Measurements from ENCODE around the gene MYBPC2.

The MYBPC2 gene

DNA sequence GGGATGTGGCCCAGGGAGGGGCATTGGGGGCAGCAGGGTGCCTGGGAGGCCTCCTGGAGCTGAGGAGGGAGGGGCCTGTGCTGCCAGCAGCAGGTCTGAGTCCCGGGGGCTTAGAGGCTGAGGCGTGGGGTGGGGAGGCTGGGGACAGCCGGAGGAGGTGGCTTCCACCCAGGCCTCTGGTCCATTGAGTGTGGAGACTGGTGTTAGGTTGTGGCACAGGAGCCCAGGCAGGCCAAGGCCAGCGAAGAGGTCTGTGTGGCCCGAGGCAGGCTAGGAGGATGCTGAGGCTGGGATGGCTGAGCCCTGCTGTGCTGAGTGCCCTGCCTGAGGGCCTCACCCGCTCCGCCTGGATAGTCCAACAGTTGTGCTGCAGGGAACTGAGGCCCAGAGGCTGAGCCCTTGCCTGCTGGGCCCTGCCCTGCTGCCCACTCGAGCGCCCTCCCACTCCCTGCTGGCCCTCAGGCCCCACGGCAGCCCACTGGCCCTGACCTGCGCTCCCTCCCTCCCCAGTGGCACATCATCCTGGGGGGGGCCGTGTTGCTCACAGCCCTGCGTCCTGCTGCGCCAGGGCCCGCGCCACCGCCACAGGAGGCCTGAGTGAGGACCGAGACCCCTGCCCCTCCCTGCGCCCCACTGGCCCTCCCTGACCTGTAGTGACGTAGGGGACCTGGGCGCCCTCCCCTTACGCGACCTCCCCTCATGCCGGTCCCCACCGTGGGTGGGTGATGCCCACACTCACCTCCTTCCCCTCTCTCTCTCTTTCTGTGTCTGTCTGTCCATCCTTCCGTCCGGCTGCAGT is 48.9 kb downstream of the MYBPC2 start:
- no peak for DNase-seq (ENCODE audit: low spot score)

DNA sequence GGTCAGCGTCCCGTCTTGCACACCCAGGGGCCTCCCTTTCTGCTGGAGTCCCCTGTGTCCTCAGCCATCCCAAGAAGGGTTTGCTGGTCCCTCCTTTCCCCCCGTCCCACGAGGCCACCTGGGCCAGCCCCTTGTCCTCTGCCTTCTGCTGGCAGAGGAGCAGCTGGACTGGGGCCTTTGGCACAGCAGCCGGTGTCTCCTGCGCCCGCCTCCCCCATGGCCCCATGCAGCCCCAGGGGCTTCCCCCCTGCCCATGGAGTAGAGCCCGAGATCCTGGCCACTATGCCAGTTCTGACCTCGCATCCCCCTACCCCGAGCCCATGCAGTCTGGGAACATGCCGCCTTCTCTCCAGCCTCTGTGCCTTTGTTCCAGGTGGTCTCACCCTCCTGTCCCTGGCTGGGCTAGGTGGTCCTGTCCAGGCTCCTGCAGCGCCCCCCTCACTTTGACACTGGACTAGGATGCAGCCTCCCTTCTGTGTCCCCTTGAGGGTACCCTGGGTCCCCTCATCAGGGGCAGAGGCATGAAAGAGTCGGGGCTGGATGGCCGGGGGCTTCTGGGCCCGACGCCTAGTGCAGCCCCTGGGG is 49.7 kb downstream of the MYBPC2 start:
- no peak for DNase-seq (ENCODE audit: low spot score)

DNA sequence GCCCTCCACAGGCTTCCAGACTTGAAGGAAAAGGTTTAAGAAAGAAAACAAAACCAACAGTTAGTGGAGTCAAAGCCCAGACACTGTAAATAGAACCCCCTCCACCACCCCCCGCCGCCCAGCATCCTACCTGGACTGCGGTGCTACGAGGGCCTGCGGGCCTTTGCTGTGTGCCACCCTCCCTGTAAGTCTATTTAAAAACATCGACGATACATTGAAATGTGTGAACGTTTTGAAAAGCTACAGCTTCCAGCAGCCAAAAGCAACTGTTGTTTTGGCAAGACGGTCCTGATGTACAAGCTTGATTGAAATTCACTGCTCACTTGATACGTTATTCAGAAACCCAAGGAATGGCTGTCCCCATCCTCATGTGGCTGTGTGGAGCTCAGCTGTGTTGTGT is 50.2 kb downstream of the MYBPC2 start:
- no peak for DNase-seq (ENCODE audit: low spot score)

GRCh38 chr19:50485284-50485955 is 52.7 kb downstream of the MYBPC2 start:
- DNase-seq (ENCODE audit: low spot score): no peak

- DNase-seq (ENCODE audit: low spot score): no peak
Measured at GRCh38 chr19:50486823-50487515, 54.3 kb downstream of the MYBPC2 start.

DNA sequence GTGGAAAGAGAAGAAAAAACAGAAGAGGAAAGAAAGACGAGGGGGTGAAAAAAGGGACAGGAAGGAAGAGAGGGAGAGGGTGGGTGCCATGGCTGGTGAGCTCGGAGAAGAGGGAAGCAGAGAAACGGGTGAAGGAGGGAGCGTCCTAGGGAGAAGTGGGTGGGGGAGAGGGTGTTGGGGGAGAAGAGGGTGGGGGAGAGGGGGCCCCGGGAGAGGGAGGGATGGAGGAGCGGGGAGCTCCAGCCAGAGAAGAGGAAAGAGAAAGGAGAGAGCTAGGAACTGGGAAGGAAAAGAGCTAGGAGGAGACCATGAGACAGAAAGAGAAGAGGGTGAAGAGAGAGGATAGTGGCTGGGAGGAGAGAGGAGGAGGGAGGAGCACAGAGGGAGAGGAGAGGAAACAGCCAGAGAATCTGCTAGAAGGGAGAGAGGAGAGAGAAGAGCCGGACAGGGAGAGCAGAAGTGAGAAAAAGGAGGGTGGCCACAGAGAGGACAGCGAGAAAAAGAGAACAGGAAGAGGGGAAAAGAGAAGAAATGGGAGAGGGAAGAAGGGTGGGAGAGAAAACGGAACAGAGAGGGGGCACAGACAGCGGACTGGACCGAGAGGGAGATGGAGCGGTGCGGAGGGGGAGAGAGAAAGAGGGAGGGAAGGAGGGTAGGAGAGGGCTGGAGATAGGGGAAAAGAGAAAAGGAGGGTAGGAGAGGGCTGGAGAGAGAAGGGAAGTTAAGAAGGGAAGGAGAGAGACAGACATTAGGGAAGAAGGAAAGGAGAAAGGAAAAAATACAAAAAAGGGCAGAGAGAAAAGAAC is 55.9 kb downstream of the MYBPC2 start:
- DNase-seq (ENCODE audit: low spot score): no peak

DNA sequence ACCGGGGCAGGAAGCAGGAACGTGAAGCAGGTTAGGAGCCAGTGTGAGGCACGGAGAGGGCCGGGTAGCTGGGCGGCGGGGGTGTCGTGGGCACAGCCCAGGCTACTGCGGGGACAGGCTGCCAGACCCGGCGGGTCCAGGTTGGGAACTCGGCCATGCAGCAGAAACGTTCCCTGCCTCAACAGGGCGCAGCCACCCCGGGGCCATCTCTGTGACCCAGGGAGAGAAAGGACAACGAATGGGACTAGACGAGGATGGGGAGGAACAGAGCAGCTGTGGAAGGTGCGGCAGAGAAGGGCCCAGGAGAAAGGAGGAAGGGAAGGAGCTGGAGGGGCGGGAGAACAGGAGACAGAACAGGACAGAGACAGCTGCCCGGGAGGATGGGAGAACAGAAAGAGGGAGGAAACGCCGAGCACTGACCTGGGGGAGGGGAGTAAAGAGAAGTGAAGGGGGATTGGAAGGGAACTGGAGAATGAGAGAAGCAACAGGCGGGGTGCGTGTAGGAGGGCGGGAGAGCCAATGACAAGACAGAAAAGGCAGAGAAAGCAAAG is 56.8 kb downstream of the MYBPC2 start:
- no peak for DNase-seq (ENCODE audit: low spot score)

DNA sequence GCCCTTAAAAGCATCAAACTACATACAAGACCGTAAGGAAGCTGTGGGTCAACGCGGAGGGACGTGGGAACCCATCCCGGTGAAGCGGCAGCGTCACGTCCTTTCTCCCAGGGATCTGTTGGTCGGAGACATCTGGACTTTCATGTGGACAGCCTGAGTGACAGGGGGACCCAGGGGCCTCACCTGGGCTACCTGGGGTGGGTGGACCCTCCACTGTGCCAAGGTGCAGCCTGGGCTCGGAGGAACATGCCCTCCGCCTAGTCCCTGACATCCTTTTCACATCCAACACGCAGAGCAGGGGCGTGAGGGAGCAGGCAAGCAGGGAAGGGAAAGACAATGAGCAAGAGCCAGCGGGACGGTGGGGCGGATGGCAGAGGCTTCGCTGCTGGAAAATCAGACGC is 57.7 kb downstream of the MYBPC2 start:
- no peak for DNase-seq (ENCODE audit: low spot score)

DNA sequence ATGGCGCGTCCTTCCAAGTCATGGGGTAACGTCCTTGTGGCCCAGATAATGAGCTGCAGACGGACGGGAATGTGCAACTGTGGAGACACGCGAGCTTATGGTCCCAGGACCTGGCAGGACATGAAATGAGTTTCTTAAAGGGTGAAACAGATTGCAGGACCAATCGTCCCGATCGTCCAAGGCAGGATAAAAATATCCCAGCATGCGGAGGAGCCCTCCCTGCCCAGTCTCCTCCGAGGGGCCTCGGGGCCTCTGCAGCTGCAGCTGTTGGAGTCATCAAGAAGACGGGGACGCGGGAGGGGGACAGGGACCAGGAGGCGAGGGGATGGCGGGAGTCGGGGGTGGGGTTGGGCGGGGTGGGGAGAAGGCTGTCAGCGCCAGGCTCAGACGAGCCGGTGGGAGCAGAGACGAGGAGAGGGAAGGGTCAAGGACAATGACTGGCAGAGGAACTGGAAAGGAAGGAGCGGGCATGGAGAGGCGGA is 58.3 kb downstream of the MYBPC2 start:
- no peak for DNase-seq (ENCODE audit: low spot score)

- no peak for DNase-seq (ENCODE audit: low spot score)
Measured at GRCh38 chr19:50492303-50493052, 59.8 kb downstream of the MYBPC2 start.

DNA sequence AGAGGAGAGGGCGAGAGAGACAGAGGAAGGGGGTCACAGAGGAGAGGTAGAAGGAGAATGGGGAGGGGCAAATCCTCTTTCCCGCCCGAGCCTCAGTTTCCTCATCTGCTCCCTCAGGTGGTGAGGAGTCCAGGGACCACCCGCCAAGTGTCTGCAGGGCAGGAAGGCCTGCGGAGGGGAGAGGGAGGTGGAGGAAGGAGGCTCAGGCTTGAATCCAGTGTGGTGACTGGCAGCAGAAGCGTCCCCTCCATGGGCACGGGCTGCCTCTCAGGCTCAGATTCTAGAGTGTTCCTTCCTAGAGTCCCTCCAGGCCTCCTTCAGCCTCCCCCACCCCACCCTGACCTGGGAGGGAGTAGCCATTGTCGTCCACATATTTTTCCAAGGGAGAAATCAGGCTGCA is 60.5 kb downstream of the MYBPC2 start:
- no peak for DNase-seq (ENCODE audit: low spot score)

DNA sequence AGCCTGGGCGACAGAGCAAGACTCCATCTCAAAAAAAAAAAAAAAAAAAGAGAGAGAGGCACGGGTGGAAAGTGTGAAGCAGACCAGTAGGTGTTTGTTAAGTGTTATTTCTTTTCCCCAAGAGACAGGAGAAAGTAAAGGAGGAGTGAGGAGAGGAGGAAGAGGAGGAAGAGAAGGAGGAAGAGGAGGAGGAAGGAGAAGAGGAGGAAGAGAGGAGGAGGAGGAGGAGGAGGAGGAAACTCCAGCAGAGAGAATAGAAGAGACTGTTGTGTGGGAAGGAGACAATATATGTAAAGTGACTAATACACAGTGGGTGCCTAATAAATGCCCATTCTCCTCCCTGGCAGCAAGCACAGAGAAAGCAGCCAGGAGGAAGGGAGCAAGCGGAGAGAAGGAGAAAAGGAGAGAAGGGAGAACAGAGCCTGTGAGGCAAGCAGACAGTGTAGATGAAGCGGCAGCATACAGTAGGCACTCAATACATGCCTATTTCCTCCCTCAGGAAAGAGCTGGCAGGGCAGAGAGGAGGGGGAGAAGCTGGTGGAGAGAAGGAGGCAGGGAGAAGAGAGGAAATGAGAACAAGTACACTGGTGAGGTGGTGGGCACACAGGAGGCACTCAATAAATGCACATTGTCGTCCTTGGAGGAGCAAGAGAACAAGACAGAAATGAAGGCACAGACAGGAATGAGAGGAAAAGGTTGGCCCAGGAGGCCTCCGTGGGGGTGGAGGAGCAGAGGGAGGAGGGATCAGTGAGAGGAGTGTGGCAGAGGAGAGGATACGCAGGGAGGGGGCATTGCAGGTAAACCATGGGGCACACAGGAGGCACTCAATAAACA is 61.7 kb downstream of the MYBPC2 start:
- no peak for DNase-seq (ENCODE audit: low spot score)

- DNase-seq (ENCODE audit: low spot score): no peak
Measured at GRCh38 chr19:50495020-50495531, 62.4 kb downstream of the MYBPC2 start.

GRCh38 chr19:50496189-50497021 is 63.7 kb downstream of the MYBPC2 start:
- no peak for DNase-seq (ENCODE audit: low spot score)

- no peak for DNase-seq (ENCODE audit: low spot score)
Measured at GRCh38 chr19:50497022-50497405, 64.3 kb downstream of the MYBPC2 start.

DNA sequence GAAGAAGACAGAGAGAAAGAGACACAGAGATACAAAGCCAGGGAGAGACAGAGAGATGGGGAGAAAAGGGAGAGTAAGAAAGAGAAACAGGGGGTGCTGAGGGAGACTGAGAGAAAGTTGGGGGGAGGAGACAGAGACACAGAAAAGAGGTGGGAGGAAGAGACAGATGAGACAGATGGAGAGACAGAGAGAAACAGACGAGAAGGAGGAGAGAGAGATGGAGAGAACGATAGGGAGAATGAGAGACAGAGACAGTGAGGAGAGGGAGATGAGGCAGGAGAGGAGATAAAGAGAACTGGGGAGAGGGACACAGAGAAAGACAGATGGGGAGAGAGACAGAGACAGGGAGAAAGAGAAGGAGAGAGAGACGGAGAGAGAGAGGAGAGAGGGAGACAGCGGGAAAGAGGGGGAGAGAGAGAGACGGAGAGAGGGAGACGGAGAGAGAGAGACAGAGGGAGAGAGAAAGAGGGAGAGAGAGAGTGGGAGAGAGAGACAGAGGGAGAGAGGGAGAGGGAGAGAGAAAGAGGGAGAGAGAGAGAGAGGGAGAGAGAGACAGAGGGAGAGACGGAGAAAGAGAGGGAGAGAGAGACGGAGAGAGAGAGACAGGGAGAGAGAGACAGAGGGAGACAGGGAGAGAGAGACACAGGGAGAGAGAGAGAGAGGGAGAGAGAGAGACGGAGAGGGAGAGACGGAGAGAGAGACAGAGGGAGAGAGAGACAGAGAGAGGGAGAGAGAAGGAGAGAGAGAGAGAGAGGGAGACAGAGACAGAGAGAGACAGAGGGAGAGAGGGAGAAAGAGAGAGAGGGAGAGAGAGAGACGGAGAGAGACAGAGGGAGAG is 65.7 kb downstream of the MYBPC2 start:
- DNase-seq (ENCODE audit: low spot score): no peak

- no peak for DNase-seq (ENCODE audit: low spot score)
Measured at GRCh38 chr19:50500060-50500752, 67.5 kb downstream of the MYBPC2 start.
